MM.1S (cell line): ENCODE data around the gene DUSP10.

Experiments
- EZH2phosphoT487 ChIP-seq: fragments of 300-600 bp; sonication (generic); IDR thresholded peaks from 2 replicates; pipeline ENCODE4 v1.6.1; 2018; ENCODE audit warnings: antibody characterized with exemption, low read length
- TF ChIP-seq, protein P1 (sequence below): fragments of 300-600 bp; sonication (generic); IDR thresholded peaks from 2 replicates; pipeline ENCODE4 v1.5.1; 2016; ENCODE audit warnings: antibody characterized with exemption, low read length, mixed read lengths

DNA sequence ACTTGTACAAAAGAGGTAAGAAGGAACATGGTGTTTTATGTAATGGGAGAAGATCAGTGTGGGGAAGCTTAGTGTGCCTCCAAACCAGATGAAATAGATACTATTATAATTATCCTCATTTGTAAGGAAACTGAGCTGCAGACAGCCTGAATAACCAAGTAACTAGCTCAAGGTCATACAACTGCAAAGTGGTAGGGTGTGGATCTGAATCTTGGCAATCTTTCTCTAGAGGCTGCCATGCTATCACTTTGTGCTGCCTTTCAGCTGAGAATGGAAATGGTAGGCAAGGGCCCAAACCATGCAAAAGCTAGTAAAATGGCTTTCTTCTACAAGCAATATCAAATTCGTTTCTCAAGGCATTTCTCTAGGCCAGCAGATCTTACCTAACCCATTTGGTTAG lies 51.0 kb downstream of the DUSP10 start:
- TF ChIP-seq, protein P1, sequence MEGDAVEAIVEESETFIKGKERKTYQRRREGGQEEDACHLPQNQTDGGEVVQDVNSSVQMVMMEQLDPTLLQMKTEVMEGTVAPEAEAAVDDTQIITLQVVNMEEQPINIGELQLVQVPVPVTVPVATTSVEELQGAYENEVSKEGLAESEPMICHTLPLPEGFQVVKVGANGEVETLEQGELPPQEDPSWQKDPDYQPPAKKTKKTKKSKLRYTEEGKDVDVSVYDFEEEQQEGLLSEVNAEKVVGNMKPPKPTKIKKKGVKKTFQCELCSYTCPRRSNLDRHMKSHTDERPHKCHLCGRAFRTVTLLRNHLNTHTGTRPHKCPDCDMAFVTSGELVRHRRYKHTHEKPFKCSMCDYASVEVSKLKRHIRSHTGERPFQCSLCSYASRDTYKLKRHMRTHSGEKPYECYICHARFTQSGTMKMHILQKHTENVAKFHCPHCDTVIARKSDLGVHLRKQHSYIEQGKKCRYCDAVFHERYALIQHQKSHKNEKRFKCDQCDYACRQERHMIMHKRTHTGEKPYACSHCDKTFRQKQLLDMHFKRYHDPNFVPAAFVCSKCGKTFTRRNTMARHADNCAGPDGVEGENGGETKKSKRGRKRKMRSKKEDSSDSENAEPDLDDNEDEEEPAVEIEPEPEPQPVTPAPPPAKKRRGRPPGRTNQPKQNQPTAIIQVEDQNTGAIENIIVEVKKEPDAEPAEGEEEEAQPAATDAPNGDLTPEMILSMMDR, result no peak
- no peak for TF ChIP-seq EZH2phosphoT487
